GM12875 (cell line): ENCODE measurements around the gene CMIP.

Experiments used
- H3K4me3 ChIP-seq: one replicate; pipeline ENCODE4 v1.5.1; 2011; ENCODE audit warnings: low read depth, low read length, control low read depth
- TF ChIP-seq, protein P1 (sequence below): IDR thresholded peaks from 2 replicates; pipeline ENCODE4 v1.5.1; 2011; ENCODE audit warnings: low read depth, mild to moderate bottlenecking, control low read depth, inconsistent platforms, low read length, moderate library complexity, borderline replicate concordance; ENCODE audit not compliant: insufficient read depth

Gene CMIP

DNA sequence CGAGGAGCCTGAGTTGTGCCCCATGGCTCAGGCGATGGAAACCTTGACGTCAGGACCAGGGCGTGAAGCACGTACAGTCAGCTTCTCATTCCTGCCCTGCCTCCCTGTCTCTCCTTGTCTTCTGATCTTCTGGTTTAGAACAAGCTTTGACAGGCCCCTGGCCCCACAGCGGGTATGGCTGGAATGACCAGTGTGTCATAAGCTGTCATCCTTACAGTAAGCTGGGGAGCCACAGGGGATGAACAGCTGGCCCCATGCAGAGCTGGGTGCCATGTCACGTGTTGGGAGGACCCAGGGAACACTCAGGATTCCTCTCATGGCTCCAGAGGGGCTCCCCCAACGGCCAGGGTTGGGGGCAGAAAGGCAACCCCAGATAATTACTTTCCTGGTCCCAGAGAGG lies 176.9 kb downstream of the CMIP start:
- TF ChIP-seq, protein P1, sequence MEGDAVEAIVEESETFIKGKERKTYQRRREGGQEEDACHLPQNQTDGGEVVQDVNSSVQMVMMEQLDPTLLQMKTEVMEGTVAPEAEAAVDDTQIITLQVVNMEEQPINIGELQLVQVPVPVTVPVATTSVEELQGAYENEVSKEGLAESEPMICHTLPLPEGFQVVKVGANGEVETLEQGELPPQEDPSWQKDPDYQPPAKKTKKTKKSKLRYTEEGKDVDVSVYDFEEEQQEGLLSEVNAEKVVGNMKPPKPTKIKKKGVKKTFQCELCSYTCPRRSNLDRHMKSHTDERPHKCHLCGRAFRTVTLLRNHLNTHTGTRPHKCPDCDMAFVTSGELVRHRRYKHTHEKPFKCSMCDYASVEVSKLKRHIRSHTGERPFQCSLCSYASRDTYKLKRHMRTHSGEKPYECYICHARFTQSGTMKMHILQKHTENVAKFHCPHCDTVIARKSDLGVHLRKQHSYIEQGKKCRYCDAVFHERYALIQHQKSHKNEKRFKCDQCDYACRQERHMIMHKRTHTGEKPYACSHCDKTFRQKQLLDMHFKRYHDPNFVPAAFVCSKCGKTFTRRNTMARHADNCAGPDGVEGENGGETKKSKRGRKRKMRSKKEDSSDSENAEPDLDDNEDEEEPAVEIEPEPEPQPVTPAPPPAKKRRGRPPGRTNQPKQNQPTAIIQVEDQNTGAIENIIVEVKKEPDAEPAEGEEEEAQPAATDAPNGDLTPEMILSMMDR, result no peak

DNA sequence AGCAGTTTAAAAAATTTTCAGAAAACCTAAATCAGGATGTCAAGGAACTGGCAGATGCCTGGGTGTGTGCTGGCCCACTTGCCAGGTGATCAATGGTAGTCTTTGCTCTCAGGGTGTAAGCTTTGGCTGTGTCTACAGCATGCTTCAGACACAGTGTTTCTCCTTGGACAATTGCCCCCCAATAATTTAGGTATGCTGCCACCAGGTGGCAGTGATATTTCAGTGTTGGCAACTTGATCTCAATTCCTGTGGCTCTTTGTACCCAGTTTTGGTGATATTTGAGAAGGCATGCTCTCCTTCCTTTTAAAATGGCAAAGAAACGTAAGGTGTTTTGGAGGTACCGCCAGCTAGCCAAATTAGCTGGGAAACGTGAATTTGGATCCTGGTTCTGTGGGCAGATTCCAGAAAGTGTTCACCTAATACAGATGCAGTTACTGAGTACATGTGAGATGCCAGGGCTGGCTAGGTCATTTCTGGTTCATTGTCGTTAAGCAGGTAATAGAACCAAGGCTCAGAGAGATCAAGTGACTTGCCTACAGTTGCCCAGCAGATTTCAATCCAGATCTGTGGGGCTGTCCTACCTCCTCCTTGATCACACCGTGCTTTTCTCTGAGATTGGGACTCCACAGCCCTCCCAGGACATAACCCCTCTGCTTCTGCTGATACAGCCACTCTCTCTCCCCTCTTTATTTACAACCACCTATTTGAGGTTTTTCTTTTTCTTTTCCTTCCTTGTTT lies 178.9 kb downstream of the CMIP start:
- no peak overlapping the region for H3K4me3 ChIP-seq
- TF ChIP-seq, protein P1, result peak; percentile 51; the same call in 1 of the 2 replicates

More for the DNA sequence above, 176.9 kb downstream of the CMIP start:
- no peak overlapping the region for H3K4me3 ChIP-seq

DNA sequence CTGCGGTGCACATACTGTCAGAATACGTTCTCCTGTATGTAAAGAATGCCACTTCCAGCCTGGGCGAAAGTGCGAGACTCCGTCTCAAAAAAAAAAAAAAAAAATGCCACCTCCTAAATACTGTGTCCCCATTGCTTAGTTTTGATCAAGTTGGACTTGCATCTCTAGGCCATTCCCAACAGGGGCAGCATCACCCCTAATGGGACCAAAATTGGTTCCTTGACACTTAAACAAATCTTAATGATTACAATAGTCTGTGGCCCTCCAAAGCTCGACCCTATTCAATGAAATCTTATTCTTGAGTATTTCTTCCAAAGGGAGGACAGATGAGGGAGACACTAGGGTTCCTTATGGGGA lies 179.8 kb downstream of the CMIP start:
- TF ChIP-seq, protein P1, result no peak
- no peak overlapping the region for H3K4me3 ChIP-seq

DNA sequence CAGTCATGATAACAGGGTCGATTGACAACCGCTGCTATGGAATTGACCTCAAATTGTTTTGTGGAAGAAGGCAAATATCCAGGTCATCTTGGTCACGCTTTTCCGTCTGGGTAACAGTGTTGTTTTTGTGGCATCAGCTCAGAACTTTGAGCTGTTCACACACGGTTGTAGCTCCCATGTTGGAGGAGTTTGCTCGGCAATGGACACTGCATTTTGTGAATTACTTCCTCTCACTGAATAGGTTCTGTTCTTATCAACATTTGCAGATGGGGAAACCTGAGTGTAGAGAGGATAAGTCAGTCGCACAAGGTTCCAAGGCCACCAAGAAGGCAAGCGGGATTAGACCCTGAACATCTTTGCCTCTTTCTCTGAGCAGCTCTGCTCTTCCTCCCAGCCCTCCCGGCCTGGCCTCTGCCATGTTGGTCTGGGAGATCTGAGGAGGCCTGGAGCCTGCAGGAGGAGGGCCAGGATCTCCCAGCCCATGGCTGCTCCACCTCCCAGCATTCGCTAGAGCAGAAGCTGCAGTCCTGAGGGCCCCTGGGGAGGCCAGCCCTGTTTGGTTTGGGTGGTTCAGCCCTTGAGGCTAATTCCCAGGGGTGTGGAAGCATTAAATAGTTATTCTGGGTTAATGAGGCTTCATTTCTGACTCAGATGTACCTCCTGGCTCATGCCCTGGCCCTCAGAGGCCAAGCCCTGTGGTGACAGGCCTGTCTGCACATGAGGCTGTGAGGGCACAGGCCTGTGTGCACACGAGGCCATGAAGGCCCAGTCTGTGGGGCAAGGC lies 180.3 kb downstream of the CMIP start:
- TF ChIP-seq, protein P1, result no peak
- no peak overlapping the region for H3K4me3 ChIP-seq

DNA sequence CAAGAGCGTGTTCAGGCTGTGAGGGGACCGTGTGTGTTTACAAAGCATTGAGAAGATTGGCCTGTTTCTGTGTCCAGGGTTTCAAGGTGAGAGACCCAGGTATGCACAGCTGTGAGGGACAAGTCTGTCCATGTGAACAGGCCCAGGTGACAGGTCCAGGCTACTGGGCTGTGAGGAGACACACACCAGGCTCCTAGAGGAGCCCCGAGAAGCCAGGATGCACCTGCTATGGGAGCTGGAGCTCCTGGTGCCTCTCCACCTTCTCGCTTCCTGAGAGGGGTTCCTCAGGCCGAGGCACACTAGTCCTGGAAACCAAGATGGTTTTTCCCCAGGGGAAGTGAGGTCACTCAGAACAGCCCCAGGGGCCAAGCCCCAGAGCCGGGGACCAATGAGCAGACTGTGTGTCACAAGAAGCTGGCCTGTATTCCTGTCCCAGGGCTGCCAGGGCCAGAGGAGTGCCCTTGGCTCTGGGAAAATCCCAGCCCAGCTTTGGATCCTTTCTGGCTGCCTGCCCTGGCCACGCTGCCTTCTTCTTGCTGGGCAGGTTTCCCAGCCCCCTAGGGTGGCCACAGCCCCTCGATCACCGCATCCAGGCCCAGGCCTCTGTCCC lies 181.0 kb downstream of the CMIP start:
- H3K4me3 ChIP-seq, result peak overlapping the region; percentile 18
- TF ChIP-seq, protein P1, result no peak

DNA sequence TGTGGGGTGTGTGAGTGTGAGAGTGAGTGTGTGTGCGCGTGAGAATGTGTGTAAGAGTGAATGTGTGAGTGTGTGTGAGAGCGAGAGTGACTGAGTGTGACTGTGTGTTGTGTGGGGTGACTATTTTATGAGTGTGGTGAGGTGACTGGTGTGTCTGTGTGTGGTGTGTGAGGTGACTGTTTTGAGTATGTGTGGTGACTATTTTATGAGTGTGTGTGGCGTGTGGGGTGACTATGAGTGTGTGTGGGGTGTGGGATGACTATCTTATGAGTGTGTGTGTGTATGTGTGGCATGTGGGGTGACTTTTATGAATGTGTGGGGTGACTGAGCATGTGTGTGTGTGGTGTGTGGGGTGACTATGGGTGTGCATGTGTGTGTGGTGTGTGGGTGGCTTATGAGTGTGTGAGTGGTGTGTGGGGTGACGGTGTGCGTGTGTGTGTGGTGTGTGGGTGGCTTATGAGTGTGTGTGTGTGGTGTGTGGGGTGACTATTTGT lies 181.6 kb downstream of the CMIP start:
- TF ChIP-seq, protein P1, result no peak
- peak overlapping the region; percentile 40 for H3K4me3 ChIP-seq
